K562 (cell line): ENCODE results near the gene PTPRG. TPM values are rescaled to one million over a fixed set of nuclear protein-coding genes. Genes with fewer than 3 reads are reported as not detected.

Source experiments
- ATAC-seq: fragments of 200-7000 bp; cut with Tn5 transposase; 3 replicates; pipeline ENCODE4 v1.9.1; 2020; ENCODE audit warnings: moderate library complexity
- BruUV-seq: library from RNA; stranded (reverse); fragments of 400-500 nt; replicated peaks from 2 replicates; lab custom pipeline; 2021; lab: Mats Ljungman, UMichigan
- CTCF ChIA-PET: fragments of 300-600 bp; formaldehyde crosslinking; extraction: SDS; loops from one replicate; lab custom pipeline; 2021; ENCODE audit warnings: low intra/inter-chr PET ratio; lab: Yijun Ruan, JAX
- POLR2A ChIA-PET: fragments of 300-600, 350-650 bp; sonication (Branson Sonifier 250); formaldehyde crosslinking; extraction: SDS; loops from one replicate; lab custom pipeline; 2021; ENCODE audit warnings: antibody characterized with exemption, inconsistent platforms; lab: Yijun Ruan, JAX
- DNase-seq, 4 experiments: peaks; one replicate each; pipeline versions ENCODE4 v3.0.0 to v3.0.0-alpha.2; 2011 to 2018; ENCODE audit warnings: low spot score in 3 of 4, mixed read lengths in 3 of 4; ENCODE audit errors: extremely low read depth in 1 of 4
- FAIRE-seq: peaks from 2 replicates; lab custom pipeline; 2011; peaks lifted over from hg19 to GRCh38; lab: Jason Lieb, UNC
- H2AFZ ChIP-seq: 2 replicates; pipeline ENCODE4 v1.6.0; 2011; ENCODE audit warnings: low read depth, low read length, control low read depth, inconsistent platforms
- H3K27ac ChIP-seq: fragments of 200-600 bp; 3 replicates; pipeline ENCODE4 v1.8.0; 2011; ENCODE audit warnings: low read depth, mild to moderate bottlenecking, control low read depth, inconsistent platforms, low read length, moderate library complexity, mixed read lengths; ENCODE audit errors: extremely low read depth
- H3K27me3 ChIP-seq, 2 experiments: fragments of 300-600 bp in 1 of 2; 2 replicates in 1 of 2; 3 replicates in 1 of 2; pipeline versions ENCODE4 v1.6.0 to v1.8.0; 2011; ENCODE audit warnings: inconsistent platforms in 2 of 2, low read length in 2 of 2, mild to moderate bottlenecking in 1 of 2, mixed read lengths in 1 of 2, moderate library complexity in 1 of 2; ENCODE audit not compliant: control insufficient read depth in 2 of 2, insufficient read depth in 2 of 2
- H3K36me3 ChIP-seq: fragments of 300-600 bp; 3 replicates; pipeline ENCODE4 v1.8.0; 2011; ENCODE audit warnings: mild to moderate bottlenecking, low read length, inconsistent platforms; ENCODE audit not compliant: control insufficient read depth, insufficient read depth
- H3K4me1 ChIP-seq, 2 experiments: fragments of 200-600 bp in 1 of 2; replicated peaks in 1 of 2; 2 replicates in 1 of 2; 3 replicates in 1 of 2; pipeline versions ENCODE4 v1.5.1 to v1.8.0; 2011; ENCODE audit warnings: inconsistent platforms in 2 of 2, low read length in 2 of 2, mild to moderate bottlenecking in 1 of 2, mixed read lengths in 1 of 2, moderate library complexity in 1 of 2; ENCODE audit not compliant: control insufficient read depth in 2 of 2, insufficient read depth in 2 of 2
- H3K4me2 ChIP-seq: 2 replicates; pipeline ENCODE4 v1.6.1; 2011; ENCODE audit warnings: low read length, control low read depth, inconsistent platforms, mixed read lengths; ENCODE audit not compliant: insufficient read depth
- H3K4me3 ChIP-seq: fragments of 200-600 bp; sonication (generic), shearing (Covaris generic); 2 replicates; pipeline ENCODE4 v1.5.1; 2016; ENCODE audit warnings: control low read depth, inconsistent platforms
- H3K79me2 ChIP-seq: fragments of 200-600 bp; 3 replicates; pipeline ENCODE4 v1.8.0; 2011; ENCODE audit warnings: low read length, inconsistent platforms; ENCODE audit not compliant: control insufficient read depth, insufficient read depth
- H3K9ac ChIP-seq, 2 experiments: 2 replicates each; pipeline versions ENCODE4 v1.6.0 to v1.6.1; 2011; ENCODE audit warnings: low read depth in 2 of 2, low read length in 2 of 2, control low read depth in 1 of 2, inconsistent platforms in 1 of 2, mild to moderate bottlenecking in 1 of 2, mixed read lengths in 1 of 2; ENCODE audit not compliant: insufficient read depth in 1 of 2
- H3K9me1 ChIP-seq: one replicate; pipeline ENCODE4 v1.6.0; 2011; ENCODE audit warnings: inconsistent platforms, mild to moderate bottlenecking, low read length, moderate library complexity; ENCODE audit not compliant: control insufficient read depth, insufficient read depth
- H3K9me3 ChIP-seq: replicated peaks from 2 replicates; pipeline ENCODE4 v1.5.1; 2011; ENCODE audit warnings: low read depth, low read length, inconsistent platforms; ENCODE audit not compliant: control insufficient read depth, insufficient read depth
- H4K20me1 ChIP-seq: replicated peaks from 2 replicates; pipeline ENCODE4 v1.6.1; 2011; ENCODE audit warnings: low read length, inconsistent platforms, mixed read lengths; ENCODE audit not compliant: control insufficient read depth, insufficient read depth
- BHLHE40 ChIP-seq: IDR thresholded peaks from 2 replicates; pipeline ENCODE4 v1.6.1; 2011; ENCODE audit warnings: low read length, improper control_type of control experiment
- CBFA2T2 ChIP-seq: fragments of 450-650 bp; conservative IDR thresholded peaks from 2 replicates; pipeline ENCODE4 v1.6.1; 2017; ENCODE audit warnings: mild to moderate bottlenecking
- CHD2 ChIP-seq: IDR thresholded peaks from 2 replicates; pipeline ENCODE4 v1.6.1; 2011; ENCODE audit warnings: low read depth, low read length
- GMEB1 ChIP-seq: fragments of 250-450 bp; sonication (Bioruptor Pico); IDR thresholded peaks from 2 replicates; pipeline ENCODE4 v1.4.0; 2020; ENCODE audit warnings: mild to moderate bottlenecking
- KLF16 ChIP-seq: IDR thresholded peaks from 2 replicates; pipeline ENCODE4 v1.6.1; 2016; ENCODE audit warnings: antibody characterized with exemption
- MCM2 ChIP-seq: fragments of 450-650 bp; IDR thresholded peaks from 2 replicates; pipeline ENCODE4 v1.6.1; 2017; ENCODE audit warnings: low read depth, mild to moderate bottlenecking
- NFIX ChIP-seq: fragments of 250-450 bp; sonication (Bioruptor Pico); IDR thresholded peaks from 2 replicates; pipeline ENCODE4 v1.4.0; 2020; ENCODE audit warnings: low read depth, mild to moderate bottlenecking, moderate library complexity
- PTTG1 ChIP-seq: fragments of 450-650 bp; IDR thresholded peaks from 2 replicates; pipeline ENCODE4 v1.6.1; 2016; ENCODE audit warnings: low read depth, mild to moderate bottlenecking, missing genetic modification characterization, missing compliant biosample characterization
- STAT5B ChIP-seq: fragments of 250-450 bp; sonication (Bioruptor Pico); IDR thresholded peaks from 2 replicates; pipeline ENCODE4 v1.8.0; 2021; ENCODE audit warnings: mild to moderate bottlenecking, inconsistent platforms
- TCF3 ChIP-seq: sonication (generic); formaldehyde crosslinking; IDR thresholded peaks from 2 replicates; pipeline ENCODE4 v1.4.0; 2020; ENCODE audit warnings: mild to moderate bottlenecking, missing genetic modification reagents
- TRIM24 ChIP-seq, 2 experiments: fragments of 450-650 bp; IDR thresholded peaks; 2 replicates each; pipeline ENCODE4 v1.6.1; 2016
- ZC3H11A ChIP-seq: IDR thresholded peaks from 2 replicates; pipeline ENCODE4 v1.6.1; 2012; ENCODE audit warnings: low read depth, low read length, improper control_type of control experiment
- ZNF212 ChIP-seq: fragments of 450-650 bp; formaldehyde crosslinking; IDR thresholded peaks from 2 replicates; pipeline ENCODE4 v1.4.0; 2020; ENCODE audit warnings: mild to moderate bottlenecking
- ZNF253 ChIP-seq: fragments of 250-450 bp; sonication (Bioruptor Pico); conservative IDR thresholded peaks from 2 replicates; pipeline ENCODE4 v1.6.1; 2021; ENCODE audit warnings: mild to moderate bottlenecking
- ZNF384 ChIP-seq: IDR thresholded peaks from 2 replicates; pipeline ENCODE4 v1.6.1; 2012; ENCODE audit warnings: low read depth, low read length, improper control_type of control experiment
- WGBS: fragments of 100-300 bp; shearing (Covaris generic); methylation state at CpG from one replicate; pipeline ENCODE4 v1.1.6; 2016; ENCODE audit warnings: low coverage, mixed read lengths; ENCODE audit not compliant: insufficient coverage; ENCODE audit errors: missing lambda C conversion rate; 5-methylcytosine and 5-hydroxymethylcytosine counted together
- in situ Hi-C: fragments of 300-500 bp; cut with MboI; formaldehyde crosslinking; loops from 4 replicates; pipeline ENCODE4 v1.15.0; 2018; ENCODE audit warnings: inconsistent platforms, mixed read lengths
- intact Hi-C: fragments of 100-400 bp; cut with micrococcal nuclease; formaldehyde crosslinking; loops from 2 replicates; pipeline ENCODE4 v1.14.2; 2022
- polyA plus RNA-seq, 8 experiments: library from polyadenylated mRNA; depleted of rRNA in 4 of 8; stranded (reverse) in 5 of 8; unstranded in 3 of 8; fragments of >200 nt; fragmentation: Nextera tagmentation in 2 of 8; fragmentation: Illumina TruSeq in 1 of 8; extraction: Ambion mirVana in 2 of 8; extraction: Trizol in 1 of 8; gene quantifications; 2 replicates each; pipeline versions ENCODE4 v1.2.1 to v1.2.3, GENCODE V29; 2011 to 2014; ENCODE audit warnings: inconsistent platforms in 1 of 8, missing spikeins in 1 of 8
- total RNA-seq, 7 experiments: library from RNA; depleted of rRNA in 6 of 7; stranded (reverse); fragments of >200 nt in 6 of 7; fragmentation: Illumina TruSeq in 2 of 7; extraction: Trizol in 2 of 7; gene quantifications; 2 replicates each; pipeline versions ENCODE4 v1.2.1 to v1.2.3, GENCODE V29; 2011 to 2021; ENCODE audit warnings: low replicate concordance in 1 of 7

The PTPRG gene
- total and polyA plus RNA-seq, 9 of the 15 experiments (the other 6 are each of a cell fraction or from before 2014, with no cell fraction given) = 0.16 TPM; not detected in 8

- Histone ChIP-seq H4K20me1 (no peaks in the 10 kb centered on the region), H3K36me3 (no peaks in the 10 kb centered on the region), H2AFZ (no peak overlapping the region), H3K4me1 (no peaks in the 10 kb centered on the region), H3K27me3 (no peaks in the 10 kb centered on the region), H3K9me1 (no peaks in the 10 kb centered on the region), H3K9me3 (no peaks in the 10 kb centered on the region), H3K9ac (no peak overlapping the region), H3K4me3 (no peak overlapping the region), H3K79me2 (no peaks in the 10 kb centered on the region), H3K4me2 (no peak overlapping the region), H3K27ac (no peak overlapping the region)
- ChIA-PET POLR2A (no interaction called here), CTCF (no interaction called here)
- in situ Hi-C loops (no loop called here), intact Hi-C loops (no loop called here)
- DNase-seq (no peak), ATAC-seq (no peak), FAIRE-seq (no peak)
- no TSS peak for BruUV-seq
- TF ChIP-seq KLF16 = no peak
- no peak for TF ChIP-seq TRIM24 (IDR thresholded peaks at IDR 0.05)
- TF ChIP-seq STAT5B (CRISPR knock-in tag) = no peak
- TF ChIP-seq TCF3 (CRISPR knock-in tag) = no peak
- no CpG with 5 or more reads among the region's 1 CpG for WGBS
These were observed 302.2 kb downstream of the PTPRG start for GRCh38 chr3:61863579-61863978.

- Histone ChIP-seq H3K9me1 (no peaks in the 10 kb centered on the region), H2AFZ (no peak overlapping the region), H3K27ac (no peak overlapping the region), H3K79me2 (no peaks in the 10 kb centered on the region), H3K9me3 (no peaks in the 10 kb centered on the region), H4K20me1 (no peaks in the 10 kb centered on the region), H3K27me3 (no peaks in the 10 kb centered on the region), H3K4me3 (no peak overlapping the region), H3K4me2 (no peak overlapping the region), H3K9ac (no peak overlapping the region), H3K4me1 (no peaks in the 10 kb centered on the region), H3K36me3 (no peaks in the 10 kb centered on the region)
- ChIA-PET POLR2A (no interaction called here), CTCF (no interaction called here)
- intact Hi-C loops (no loop called here), in situ Hi-C loops (no loop called here)
- FAIRE-seq (no peak), ATAC-seq (no peak), DNase-seq (no peak)
- WGBS = 0% methylated on average over 1 of the region's 1 CpG
- TF ChIP-seq ZNF253 (CRISPR knock-in tag) = no peak
- no peak for TF ChIP-seq ZC3H11A
- TF ChIP-seq PTTG1 = no peak
- TF ChIP-seq ZNF384 = no peak
- no peak for TF ChIP-seq ZNF212 (CRISPR knock-in tag)
- no peak for TF ChIP-seq MCM2
- TF ChIP-seq NFIX = no peak
- TF ChIP-seq BHLHE40 = no peak
- TF ChIP-seq CHD2 = no peak
- no peak for TF ChIP-seq CBFA2T2
- TF ChIP-seq GMEB1 (CRISPR knock-in tag) = no peak
- no TSS peak for BruUV-seq
These were observed 303.5 kb downstream of the PTPRG start for GRCh38 chr3:61864886-61865285.
